ENCODE data around the gene FARP2.

The FARP2 gene

DNA sequence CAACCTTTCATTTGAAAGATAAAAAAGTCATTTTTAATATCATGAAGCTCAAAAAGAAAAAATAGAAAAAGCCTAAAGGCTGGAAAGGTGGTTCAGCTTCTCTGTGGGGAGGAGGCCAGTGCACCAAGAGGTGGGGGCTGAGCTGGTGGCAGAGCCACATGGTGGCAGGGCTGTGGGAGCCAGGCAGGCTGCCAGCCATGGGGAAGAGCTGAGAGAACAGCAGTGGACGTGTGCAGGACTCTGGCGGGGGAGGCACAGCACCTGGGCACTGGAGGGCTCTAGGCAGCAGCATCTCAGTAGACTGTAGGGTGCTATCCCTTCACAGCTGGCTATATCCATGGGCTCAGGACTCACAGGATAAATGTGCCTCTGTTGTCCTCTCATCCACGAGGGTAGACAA, 104.5 kb downstream of the FARP2 start:
- DNase-seq, result no peak

DNA sequence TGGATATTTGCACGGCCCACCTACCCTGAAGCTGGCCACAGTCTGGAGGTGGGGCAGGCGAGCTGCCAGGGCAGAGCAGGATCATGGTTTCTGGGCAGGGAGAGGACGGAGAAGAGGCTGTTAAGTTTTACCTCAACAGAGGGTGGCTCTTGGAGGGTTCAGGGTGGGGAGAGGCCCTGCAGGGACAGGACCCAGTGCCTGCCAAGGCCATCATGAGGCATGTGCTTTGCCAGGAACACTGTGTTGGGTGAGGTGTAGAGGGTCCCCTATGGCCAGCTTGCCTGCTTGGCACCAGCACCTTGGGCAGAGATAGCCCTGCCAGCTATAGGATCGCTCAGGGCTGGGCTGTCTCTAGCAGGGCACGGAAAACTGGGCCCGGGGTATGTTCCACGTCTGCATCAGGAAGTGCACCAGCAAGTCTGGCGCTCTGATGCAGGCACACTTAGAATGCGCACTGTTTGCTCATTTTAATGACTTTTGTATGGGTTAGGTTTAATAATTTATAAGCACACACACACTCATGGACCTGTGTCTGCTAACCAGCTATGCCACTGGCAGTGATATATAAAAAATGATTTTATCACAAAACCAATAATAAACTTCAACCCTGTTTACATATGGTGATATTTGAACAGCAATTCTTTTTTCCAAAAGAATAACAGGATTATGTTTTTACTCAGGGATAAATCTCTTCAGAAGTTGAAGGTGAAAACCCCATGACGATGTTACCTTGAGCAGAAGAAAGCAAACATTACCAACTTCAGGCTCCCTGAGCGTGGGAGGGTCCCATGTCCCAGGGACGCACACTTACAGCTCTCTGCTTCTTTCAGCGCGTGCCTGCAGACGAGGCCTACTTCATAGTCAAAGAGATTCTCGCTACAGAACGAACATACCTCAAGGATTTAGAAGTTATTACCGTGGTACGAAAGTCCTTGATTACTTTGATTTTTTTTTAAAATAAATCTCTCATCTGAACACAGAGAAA, 105.9 kb downstream of the FARP2 start:
- no peak for DNase-seq

DNA sequence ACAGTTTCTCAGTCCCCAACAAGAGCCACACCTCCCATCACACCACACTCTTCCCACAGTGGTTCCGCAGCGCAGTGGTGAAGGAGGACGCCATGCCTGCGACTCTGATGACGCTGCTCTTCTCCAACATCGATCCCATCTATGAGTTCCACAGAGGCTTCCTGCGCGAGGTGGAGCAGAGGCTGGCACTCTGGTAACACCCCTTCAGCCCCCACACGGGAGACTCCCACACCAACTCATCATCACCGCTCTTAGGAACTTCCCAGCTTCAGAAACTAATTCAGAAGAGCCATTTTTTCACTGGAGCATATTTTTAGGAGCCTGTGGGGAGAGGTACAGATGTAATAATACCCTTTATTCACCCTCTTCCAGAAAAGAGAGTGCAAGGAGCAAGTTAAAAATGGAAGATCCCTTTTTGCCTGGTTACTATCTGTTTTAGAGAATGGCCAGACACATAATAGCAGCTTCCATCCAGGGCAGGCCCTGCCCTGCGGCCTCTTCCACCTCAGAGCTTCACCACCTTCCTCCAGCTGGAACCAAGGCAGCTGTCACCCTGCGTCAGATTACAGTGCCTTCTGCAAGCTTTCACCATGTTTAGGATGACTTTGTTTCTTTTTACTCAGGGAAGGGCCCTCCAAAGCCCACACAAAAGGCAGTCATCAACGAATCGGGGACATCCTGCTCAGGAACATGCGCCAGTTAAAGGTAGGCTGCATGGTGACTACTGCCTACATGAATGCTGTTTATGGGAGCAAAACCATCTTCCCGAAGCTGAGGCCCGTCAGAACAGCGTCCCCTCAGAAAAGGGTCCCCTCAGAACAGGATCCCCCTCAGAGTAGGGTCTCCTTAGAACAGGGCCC, 107.4 kb downstream of the FARP2 start:
- DNase-seq, result no peak

DNA sequence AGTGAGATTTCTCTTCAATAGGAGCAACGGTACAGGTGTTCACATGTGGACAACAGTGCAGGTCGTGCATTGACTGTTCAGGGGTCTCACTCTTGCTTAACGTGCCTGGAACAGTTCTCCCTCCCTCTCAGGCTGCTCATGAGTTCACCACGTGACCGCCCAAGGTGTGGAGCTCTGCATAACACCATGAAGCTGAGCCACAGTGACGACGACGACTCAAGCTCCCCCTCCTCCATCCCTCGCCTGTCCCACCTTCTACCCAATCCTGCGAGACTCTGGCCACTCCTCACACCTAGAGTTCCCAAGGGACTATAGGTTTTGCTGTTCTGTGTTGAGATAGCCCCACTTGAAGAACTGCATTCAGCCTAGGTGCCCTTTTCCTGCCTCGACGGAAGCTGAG, 109.5 kb downstream of the FARP2 start:
- DNase-seq, result no peak

DNA sequence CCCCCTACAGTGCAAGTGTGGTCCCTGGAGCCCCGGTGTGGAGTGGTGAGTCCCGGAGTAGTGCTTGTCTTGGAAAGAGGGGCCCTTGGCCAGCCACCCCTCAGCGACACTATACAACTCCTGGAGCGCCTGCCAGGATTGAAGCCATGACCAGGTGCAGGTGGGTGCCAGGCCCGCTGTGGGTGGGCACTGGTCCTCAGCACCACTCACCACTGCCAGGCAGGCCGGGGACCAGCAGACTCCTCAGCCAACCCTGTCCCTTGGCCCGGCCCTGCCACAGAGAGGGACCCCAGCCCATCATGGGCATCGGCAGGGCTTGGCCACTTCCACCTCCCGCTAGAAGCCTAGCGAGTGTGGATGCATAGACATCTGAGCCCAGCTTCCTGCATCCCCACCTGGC, 110.1 kb downstream of the FARP2 start:
- no peak for DNase-seq

DNA sequence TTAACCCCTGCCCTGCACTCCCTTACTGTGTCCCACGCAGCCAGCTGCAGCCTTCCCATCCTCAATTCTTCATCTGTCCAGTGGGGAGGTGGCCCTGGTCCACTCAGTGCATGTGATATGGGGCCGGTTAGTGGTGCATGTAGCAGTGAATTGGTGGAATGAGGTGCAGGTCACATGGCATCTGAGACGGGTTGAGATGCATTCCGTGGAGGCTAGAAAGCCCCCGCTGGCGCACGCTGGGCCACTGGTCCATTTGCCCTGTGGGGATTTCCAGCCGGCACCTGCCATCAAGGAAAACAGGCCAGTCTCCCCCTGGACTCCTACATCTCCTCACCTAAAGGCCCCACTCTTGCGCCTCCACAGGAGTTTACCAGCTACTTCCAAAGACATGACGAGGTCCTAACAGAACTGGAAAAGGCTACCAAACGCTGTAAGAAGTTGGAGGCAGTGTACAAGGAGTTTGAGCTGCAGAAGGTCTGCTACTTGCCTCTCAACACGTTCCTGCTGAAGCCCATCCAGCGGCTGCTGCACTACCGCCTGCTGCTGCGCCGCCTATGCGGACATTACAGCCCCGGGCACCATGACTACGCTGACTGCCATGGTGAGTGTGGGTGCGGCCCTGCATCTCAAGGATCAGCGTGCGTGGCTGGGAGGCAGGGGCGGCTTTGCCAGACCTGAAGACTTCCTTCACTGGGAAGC, 111.8 kb downstream of the FARP2 start:
- no peak for DNase-seq

DNA sequence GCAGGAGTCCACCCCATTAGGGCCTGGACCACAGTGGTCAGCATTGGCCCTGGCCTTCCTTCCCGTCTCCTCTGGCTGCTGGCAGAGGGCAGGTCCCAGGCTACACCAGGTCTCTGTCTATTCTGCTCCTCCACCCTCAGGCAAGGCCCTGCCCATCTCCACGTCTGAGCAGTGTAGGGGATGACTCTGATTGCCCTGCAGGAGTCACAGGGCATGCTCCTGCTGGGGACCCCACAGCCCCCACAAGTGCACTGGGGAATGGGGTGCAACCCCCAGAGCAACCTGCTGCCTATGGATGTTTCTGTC, 112.3 kb downstream of the FARP2 start:
- DNase-seq, result no peak

DNA sequence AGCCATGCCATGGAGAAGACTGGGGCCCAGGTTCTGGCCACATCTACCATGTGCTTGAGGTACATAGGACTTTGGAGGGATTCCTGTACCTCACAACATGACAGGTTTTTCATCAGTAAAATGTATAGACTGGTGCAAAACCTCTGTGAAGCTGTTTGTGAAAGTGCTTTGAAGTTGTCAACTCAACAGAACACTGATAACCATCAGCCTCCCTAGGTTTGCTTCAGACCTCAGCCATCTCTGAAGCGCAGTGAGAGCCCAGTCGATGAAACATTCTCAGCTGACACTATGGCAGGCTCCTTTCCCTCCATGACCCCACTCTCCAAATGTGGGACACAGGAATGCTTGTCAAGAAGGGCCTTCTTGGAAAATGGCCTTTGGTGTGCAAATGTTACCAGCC, 113.7 kb downstream of the FARP2 start:
- no peak for DNase-seq

DNA sequence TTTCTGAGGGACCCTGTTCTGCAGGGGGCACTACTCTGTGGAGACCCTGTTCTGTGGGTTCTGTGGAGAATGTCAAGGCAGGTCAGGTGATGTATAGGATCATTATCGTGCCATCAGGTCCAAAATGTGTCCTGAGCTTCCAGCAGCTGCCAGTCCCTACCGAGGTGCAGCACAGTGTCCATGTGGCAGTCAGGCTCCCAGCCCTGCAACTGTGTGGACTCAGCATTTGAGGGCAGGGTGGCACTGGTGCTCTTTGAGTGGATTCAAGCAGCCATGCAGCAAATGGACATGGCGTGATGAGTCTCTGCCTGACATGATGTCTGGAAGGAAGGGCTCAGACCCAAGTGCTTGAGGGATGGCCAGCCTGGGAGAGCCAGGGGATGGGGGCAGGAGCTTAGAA, 117.3 kb downstream of the FARP2 start:
- no peak for DNase-seq

DNA sequence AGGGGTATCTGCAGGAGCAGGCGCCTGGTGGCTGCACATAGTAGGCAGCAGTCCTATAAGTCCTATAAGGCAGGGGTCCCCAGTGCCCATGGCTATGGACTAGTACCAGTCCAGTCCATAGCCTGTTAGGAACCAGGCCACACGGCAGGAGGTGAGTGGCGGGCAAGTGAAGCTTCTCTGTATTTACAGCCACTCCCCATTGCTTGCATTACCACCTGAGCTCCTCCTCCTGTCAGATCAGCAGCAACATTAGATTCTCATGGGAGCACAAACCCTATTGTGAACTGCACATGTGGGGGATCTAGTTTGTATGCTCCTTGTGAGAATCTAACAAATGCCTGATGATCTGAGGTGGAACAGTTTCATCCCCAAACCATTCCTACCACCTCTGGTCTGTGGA, 119.2 kb downstream of the FARP2 start:
- no peak for DNase-seq

DNA sequence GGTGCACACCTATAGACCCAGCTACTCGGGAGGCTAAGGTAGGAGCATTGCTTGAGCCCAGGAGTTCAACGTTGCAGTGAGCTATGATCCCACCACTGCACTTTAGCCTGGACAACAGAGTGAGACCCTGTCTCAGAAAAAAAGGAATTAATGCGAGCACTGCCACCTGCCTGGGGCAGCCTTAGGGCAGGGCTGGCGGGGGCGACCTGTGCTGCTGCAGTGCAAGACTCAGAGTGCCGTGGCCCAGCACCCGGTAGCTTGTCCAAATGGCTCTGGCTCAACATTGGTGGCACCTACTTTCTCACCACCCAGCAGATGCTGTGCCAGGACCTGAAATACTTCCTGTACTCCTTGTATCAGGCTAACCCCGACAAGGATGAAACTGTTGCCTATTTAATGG, 122.1 kb downstream of the FARP2 start:
- no peak for DNase-seq

DNA sequence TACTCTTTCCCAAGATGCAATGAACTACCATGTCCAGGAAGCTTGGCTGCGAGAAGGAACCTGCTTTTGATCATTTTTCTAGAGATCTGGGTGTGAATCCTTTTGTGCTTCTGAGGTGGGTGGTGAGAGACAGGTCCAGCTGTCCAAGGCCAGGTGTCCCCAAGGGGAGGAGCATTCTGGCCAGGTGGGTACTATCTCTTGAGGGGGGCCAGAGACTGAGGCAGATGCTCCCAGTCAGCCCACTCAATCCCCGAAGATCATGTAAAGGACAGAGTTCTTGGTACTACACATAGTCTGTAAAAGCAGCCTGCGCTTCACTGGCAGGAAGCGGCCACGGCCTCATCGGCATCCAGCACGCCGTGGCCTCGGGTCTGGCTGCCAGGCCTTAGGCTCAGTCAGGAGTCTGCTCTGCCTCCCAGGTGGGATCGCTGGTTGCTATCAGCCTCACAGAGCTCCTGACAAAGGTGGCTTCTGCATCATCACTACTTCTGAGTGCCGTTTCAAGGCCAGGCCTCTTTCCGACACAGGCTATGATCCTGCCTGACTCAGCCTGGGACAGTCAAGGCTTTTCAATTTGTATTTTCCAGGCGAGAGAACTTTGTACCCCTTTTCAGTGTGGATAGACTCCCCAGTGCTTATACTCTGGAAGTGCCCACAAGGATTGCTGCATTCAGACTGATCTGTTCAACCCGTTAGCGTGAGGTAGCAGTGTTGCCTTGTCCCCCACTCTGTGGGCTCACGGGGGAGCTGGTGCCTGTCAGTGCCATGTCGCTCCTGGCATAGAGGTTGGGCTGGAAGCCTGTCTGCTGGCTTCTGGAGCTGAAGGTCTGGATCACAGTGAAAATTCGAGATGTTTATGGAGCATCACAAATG, 123.2 kb downstream of the FARP2 start:
- no peak for DNase-seq

DNA sequence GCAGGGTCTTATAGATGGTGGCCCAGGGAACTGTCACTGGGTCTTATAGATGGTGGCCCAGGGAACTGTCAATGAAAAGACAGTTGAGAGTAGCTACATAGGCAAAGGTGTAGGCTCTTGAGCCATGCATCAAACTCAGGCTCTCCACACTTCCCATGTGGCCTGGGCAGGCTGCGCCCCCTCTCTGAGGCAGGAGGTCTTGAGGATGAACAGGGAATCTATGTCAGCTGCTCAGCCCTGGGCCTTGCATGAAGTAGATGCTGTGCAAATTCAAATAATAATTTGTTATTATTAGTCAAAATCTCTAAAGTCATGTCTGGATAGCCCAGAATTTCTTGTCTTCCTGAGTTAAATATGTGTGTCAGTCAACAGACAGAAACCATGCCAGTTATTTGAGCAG, 125.6 kb downstream of the FARP2 start:
- DNase-seq, result no peak

DNA sequence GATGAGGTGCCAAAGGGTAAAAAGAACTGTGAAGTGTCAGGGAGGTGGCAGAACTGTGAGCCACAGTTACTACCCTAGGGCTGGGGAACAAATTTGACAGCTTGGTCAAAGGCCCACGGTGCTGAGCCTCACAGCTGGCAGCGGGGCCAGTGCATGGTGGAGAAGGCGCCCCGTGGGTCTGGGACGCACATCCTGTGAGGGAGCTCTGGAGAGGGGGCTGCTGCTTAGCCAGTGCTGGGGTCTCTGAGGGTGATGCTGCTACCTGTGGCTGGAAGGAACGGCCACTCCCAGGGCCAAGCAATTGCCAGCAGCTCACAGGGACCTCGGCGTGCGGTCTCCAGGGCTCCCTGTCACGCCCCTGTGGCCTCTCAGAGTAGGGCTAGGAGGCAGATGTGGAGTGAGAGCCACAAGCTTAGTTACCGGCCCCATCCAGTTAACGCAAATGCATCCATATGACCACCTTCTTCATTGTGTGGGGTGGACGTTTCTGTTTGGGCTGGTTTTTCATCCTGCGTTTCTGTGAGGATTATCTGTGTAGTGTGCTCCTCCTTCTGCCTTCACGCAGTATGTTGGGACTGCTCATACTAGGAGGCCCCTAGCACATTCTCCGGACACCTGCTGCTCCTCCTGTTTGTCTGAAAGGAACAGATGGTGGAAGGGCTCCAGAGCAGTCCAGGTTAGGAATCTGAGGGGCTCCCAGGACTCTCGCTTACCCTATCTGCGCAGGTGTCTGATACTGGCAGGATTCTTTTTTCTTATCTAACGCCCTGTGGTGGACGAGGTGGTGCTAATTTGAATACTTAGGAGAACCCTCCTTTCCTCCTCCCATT, 126.3 kb downstream of the FARP2 start:
- DNase-seq, result no peak

DNA sequence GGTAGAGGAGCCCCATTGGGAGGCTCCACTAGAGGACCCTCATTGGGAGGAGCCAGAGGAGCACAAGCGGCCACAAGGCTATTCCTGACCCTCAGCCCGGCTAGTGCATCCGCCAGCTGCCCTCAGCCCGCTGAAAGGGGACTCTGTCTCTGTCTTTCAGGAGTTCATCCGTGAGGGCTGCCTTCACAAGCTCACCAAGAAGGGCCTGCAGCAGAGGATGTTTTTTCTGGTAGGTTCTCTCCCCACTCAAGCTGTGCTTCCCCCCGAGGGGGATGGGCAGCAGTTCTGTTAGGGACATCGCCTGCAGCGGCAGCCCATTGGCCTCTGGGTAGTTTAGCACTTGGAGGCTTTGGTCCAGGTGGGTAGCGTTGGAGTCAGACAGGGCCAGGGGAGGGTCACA, 127.2 kb downstream of the FARP2 start:
- no peak for DNase-seq

DNA sequence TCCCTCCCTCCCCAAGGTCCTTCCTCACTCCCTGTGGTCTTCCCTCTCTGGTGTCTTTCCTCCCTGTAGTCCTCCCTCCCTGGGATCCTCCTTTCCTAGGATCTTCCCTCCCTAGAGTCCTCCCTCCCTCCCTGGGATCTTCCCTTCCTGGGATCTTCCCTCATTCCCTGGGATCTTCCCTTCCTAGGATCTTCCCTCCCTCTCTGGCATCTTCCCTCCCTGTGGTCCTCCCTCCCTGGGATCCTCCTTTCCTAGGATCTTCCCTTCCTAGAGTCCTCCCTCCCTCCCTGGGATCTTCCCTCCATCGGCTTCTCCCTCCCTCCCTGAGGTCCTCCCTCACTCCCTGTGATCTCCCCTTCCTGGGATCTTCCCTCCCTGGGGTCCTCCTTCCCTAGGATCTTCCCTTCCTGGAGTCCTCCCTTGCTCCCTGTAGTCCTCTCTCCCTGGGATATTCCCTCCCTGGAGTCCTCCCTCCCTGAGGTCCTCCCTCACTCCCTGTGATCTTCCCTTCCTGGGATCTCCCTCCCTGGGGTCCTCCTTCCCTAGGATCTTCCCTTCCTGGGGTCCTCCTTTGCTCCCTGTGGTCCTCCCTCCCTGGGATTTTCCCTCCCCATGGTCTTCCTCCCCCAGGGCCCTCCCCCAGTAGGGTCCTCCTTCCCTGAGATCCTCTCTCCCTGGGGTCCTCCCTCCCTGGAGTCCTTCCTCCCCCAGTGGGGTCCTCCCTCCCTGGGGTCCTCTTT, 129.3 kb downstream of the FARP2 start:
- no peak for DNase-seq

DNA sequence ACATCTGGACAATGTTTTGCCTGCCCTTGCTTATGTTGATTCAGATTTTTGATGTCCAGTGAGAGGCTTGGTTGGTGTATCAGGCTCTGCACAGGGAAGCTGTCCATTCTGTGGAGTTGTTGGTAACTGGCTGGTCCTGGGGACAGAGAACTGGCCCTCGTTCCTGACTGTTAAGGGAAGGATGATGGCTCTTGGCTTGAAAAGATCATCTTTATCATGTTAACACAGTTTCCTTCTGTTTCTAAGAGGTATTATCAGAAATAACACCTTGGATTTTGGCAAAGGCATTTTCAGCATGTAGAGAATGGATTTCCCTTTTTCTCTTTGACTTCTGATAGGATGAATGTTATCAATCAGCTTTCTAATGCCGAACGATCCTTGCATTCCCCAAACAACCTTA, 133.0 kb downstream of the FARP2 start:
- DNase-seq, result no peak

DNA sequence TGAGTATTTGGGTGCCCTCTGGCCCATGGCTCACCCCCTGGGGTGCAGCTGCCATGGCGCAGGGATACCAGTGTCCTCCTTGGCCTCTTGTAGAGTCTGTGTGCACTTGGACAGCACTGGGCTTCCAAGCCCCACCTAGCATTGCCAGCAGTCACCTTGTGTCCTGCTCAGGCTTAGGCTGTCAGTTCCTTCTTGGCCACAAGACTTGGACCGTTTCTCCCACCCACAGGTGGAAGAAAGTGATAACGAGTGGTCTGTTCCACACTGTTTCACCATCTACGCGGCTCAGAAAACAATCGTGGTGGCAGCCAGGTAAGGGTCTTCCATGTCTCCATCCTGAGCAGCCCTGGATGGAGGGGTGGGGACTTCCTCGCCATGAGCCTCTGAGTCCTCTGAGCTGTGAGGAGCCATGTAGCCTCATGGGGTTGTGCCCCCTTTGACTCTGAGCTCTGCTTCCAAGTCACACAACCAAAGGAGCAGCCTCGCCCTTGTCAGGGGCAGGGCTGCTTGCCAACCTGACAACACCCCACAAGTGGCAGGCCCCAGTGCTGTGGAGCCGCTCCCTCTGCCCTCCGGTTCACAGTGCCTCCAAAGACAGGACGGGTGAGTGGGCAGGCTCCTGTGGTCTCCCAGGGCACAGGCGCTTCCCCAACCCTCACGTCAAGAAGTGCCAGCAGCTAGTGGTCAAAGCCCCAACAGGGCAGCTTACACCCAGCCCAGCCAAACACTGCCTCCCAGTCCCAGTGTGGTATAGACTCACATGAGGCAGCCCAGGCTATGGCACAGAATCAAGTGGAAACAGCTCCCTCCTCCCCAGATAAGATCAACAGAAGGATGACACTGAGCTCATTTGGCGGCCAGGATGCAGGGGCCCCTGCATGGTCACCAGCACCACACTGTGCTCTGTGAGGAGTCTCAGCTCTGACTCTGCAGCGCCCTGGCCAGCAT, 133.9 kb downstream of the FARP2 start:
- no peak for DNase-seq

DNA sequence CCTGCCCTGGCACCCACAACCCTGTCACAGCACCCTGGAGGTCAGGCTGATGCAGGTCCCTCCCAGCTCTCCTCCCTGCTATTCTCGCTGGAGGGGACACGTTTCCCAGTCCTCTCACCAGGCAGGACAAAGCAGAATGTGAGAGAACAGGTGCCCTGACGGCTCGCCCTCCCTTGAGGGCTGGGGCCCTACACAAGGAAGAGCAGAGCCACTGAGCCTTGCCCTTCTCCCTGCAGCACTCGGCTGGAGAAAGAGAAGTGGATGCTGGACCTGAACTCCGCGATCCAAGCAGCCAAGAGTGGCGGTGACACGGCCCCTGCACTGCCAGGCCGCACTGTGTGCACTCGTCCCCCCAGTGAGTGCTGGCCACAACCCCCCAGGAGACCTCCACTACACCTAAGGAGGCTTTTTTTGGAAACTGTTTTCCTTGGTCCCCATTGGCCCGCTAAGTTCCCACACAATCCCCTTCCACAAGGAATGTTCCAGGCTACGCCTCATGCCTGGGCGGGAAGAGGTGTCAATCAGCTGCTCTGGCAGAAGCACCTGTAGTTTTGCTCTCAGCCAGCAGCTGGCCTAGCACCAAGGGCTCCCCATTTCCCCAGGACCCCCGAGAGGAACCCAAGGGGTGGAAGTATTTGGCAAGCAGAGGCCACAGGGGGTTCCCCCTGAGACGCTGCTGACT, 134.9 kb downstream of the FARP2 start:
- no peak for DNase-seq

Measured in activated CD8-positive, alpha-beta memory T cell treated with anti-CD3 and anti-CD28 coated beads for 24 hours (primary cell).